Neuronal stem cell (in vitro differentiated cells): ENCODE results near the gene SLC26A4.

ENCODE experiments used
- DNase-seq: peaks from one replicate; pipeline ENCODE4 v3.0.0-alpha.2; 2013; ENCODE audit warnings: low spot score
- H2AFZ ChIP-seq: one replicate; pipeline ENCODE4 v1.6.1; 2013; ENCODE audit warnings: mild to moderate bottlenecking, low read length, inconsistent platforms
- H2AK5ac ChIP-seq: 2 replicates; pipeline ENCODE4 v1.6.1; 2013; ENCODE audit warnings: low read depth, mild to moderate bottlenecking, inconsistent platforms, low read length, moderate library complexity, mixed read lengths
- H2BK120ac ChIP-seq: 2 replicates; pipeline ENCODE4 v1.6.1; 2013; ENCODE audit warnings: low read depth, mild to moderate bottlenecking, inconsistent platforms, low read length, moderate library complexity, mixed read lengths
- H2BK12ac ChIP-seq: one replicate; pipeline ENCODE4 v1.6.1; 2013; ENCODE audit warnings: low read length, inconsistent platforms
- H2BK15ac ChIP-seq: 2 replicates; pipeline ENCODE4 v1.6.1; 2013; ENCODE audit warnings: mild to moderate bottlenecking, low read length, inconsistent platforms, mixed read lengths
- H2BK5ac ChIP-seq: one replicate; pipeline ENCODE4 v1.6.1; 2013; ENCODE audit warnings: inconsistent platforms, mild to moderate bottlenecking, low read length, moderate library complexity
- H3K14ac ChIP-seq: one replicate; pipeline ENCODE4 v1.6.1; 2013; ENCODE audit warnings: low read length, inconsistent platforms
- H3K18ac ChIP-seq: 2 replicates; pipeline ENCODE4 v1.6.1; 2013; ENCODE audit warnings: low read length, inconsistent platforms
- H3K23ac ChIP-seq: 2 replicates; pipeline ENCODE4 v1.6.1; 2013; ENCODE audit warnings: low read depth, mild to moderate bottlenecking, mixed read lengths, low read length, inconsistent platforms; ENCODE audit not compliant: poor library complexity
- H3K27ac ChIP-seq: replicated peaks from 3 replicates; pipeline ENCODE4 v1.5.1; 2013; ENCODE audit warnings: low read length, inconsistent platforms
- H3K27me3 ChIP-seq, 3 experiments: 2 replicates each; pipeline ENCODE4 v1.6.1; 2013; ENCODE audit warnings: low read length in 3 of 3, mild to moderate bottlenecking in 2 of 3, inconsistent platforms in 1 of 3, low read depth in 1 of 3, mixed read lengths in 1 of 3, moderate library complexity in 1 of 3; ENCODE audit not compliant: control insufficient read depth in 3 of 3, insufficient read depth in 3 of 3
- H3K36me3 ChIP-seq, 2 donors: replicated peaks in 1 of 2; 2 replicates each; pipeline ENCODE4 v1.6.1; 2013; ENCODE audit warnings: low read length in 2 of 2; ENCODE audit not compliant: control insufficient read depth in 2 of 2, insufficient read depth in 2 of 2
- H3K4ac ChIP-seq: 2 replicates; pipeline ENCODE4 v1.6.1; 2013; ENCODE audit warnings: inconsistent platforms, mild to moderate bottlenecking, low read length, moderate library complexity
- H3K4me1 ChIP-seq, 2 donors: 1 replicate in 1 of 2; 2 replicates in 1 of 2; pipeline ENCODE4 v1.6.1; 2013; ENCODE audit warnings: low read length in 2 of 2, low read depth in 1 of 2; ENCODE audit not compliant: control insufficient read depth in 2 of 2, insufficient read depth in 1 of 2
- H3K4me2 ChIP-seq: one replicate; pipeline ENCODE4 v1.6.1; 2013; ENCODE audit warnings: mild to moderate bottlenecking, low read length, inconsistent platforms; ENCODE audit not compliant: insufficient read depth, poor library complexity, severe bottlenecking
- H3K4me3 ChIP-seq, 2 donors: 2 replicates each; pipeline ENCODE4 v1.5.1; 2013; ENCODE audit warnings: low read length in 2 of 2, mild to moderate bottlenecking in 2 of 2, inconsistent platforms in 1 of 2, moderate library complexity in 1 of 2
- H3K79me1 ChIP-seq: one replicate; pipeline ENCODE4 v1.6.1; 2013; ENCODE audit warnings: low read depth, mild to moderate bottlenecking, inconsistent platforms, low read length, moderate library complexity
- H3K9ac ChIP-seq: one replicate; pipeline ENCODE4 v1.6.1; 2013; ENCODE audit warnings: mild to moderate bottlenecking, low read depth, low read length, inconsistent platforms; ENCODE audit not compliant: poor library complexity
- H3K9me3 ChIP-seq, 2 donors: replicated peaks in 1 of 2; 2 replicates each; pipeline versions ENCODE3 to v1.6.1; 2013; ENCODE audit warnings: low read length in 2 of 2, mild to moderate bottlenecking in 2 of 2, inconsistent platforms in 1 of 2, low read depth in 1 of 2, mixed read lengths in 1 of 2, moderate library complexity in 1 of 2; ENCODE audit not compliant: control insufficient read depth in 2 of 2, insufficient read depth in 1 of 2
- H4K8ac ChIP-seq: one replicate; pipeline ENCODE4 v1.6.1; 2013; ENCODE audit warnings: low read depth, mild to moderate bottlenecking, inconsistent platforms, low read length, moderate library complexity
- H4K91ac ChIP-seq: one replicate; pipeline ENCODE4 v1.6.1; 2013; ENCODE audit warnings: low read length, low read depth, mild to moderate bottlenecking, inconsistent platforms; ENCODE audit not compliant: poor library complexity
- WGBS, 2 donors: extraction: QIAGEN DNeasy Blood & Tissue Kit; methylation state at CpG; one replicate each; pipeline ENCODE4 v1.1.7; 2013; ENCODE audit warnings: missing lambda C conversion rate in 2 of 2, mixed read lengths in 1 of 2; ENCODE audit not compliant: insufficient read length in 2 of 2, insufficient replicate concordance in 1 of 2; ENCODE audit errors: extremely low coverage in 2 of 2; 5-methylcytosine and 5-hydroxymethylcytosine counted together

Gene SLC26A4

DNA sequence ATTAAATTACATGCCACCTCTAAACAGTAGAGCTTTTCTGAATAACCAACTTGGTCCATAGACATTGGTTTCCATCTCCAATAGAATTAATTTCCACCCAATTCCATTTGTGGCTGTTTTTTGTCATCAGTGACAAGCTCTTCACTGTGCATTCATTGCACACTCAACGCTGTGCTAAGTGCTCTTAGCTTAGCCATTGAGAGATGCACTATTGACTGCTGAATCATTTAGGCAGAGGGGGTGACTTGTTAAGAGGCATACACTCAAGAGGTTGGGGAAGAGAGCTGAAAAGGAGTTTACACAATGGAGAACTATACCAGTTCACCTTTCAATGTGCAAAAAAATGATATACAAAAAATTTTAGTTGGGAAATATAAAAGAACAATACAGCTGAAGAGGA lies 51.4 kb downstream of the SLC26A4 start:
- Histone ChIP-seq H4K8ac (no peak overlapping the region), H2BK5ac (no peak overlapping the region), H3K27me3 (no peaks in the 10 kb centered on the region), H2AK5ac (no peak overlapping the region), H3K4me3 (no peak overlapping the region), H3K18ac (no peak overlapping the region), H2BK15ac (no peak overlapping the region), H3K9ac (no peak overlapping the region), H3K79me1 (no peaks in the 10 kb centered on the region), H3K4me1 (no peaks in the 10 kb centered on the region), H3K14ac (no peak overlapping the region), H2BK12ac (no peak overlapping the region), H3K4ac (no peak overlapping the region), H3K4me2 (no peak overlapping the region), H2AFZ (no peak overlapping the region), H4K91ac (no peak overlapping the region), H2BK120ac (no peak overlapping the region), H3K27ac (no peak overlapping the region), H3K9me3 (no peaks in the 10 kb centered on the region), H3K36me3 (no peaks in the 10 kb centered on the region), H3K23ac (no peak overlapping the region)
- no peak for DNase-seq
- no CpG with 5 or more reads among the region's 1 CpG for WGBS, 2 donors

DNA sequence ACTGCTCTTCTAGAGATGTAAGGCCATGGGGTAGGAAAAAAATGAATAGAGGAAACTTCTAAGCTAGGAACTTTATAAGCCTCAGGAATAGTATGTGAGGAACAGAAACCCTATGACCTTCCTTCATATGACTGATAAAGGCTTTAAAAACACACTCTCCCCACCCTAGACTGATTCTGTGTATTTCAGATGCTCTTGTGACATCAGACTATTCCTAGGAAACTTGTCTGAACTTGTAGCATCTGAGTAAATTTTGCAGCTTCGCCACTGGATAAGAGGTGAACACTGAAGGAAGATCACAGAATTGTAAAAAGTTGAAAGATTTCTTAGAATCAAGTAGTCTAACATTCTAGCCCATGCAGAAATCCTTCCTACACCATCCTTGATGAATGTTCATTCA lies 52.3 kb downstream of the SLC26A4 start:
- no peak overlapping the region for H2BK5ac ChIP-seq
- no CpG with 5 or more reads among the region's 1 CpG for WGBS, 2 donors
- H3K4me1 ChIP-seq = no peaks in the 10 kb centered on the region
- H3K27ac ChIP-seq = no peak overlapping the region
- no peak overlapping the region for H2BK15ac ChIP-seq
- H3K36me3 ChIP-seq = no peaks in the 10 kb centered on the region
- no peaks in the 10 kb centered on the region for H3K9me3 ChIP-seq
- no peak for DNase-seq
- H3K4ac ChIP-seq = no peak overlapping the region
- no peak overlapping the region for H2AK5ac ChIP-seq
- no peak overlapping the region for H4K8ac ChIP-seq
- H2BK120ac ChIP-seq = no peak overlapping the region
- no peak overlapping the region for H4K91ac ChIP-seq
- H3K9ac ChIP-seq = no peak overlapping the region
- no peak overlapping the region for H2BK12ac ChIP-seq
- H3K27me3 ChIP-seq = no peaks in the 10 kb centered on the region
- H3K14ac ChIP-seq = no peak overlapping the region
- no peak overlapping the region for H3K4me2 ChIP-seq
- H3K23ac ChIP-seq = no peak overlapping the region
- H3K79me1 ChIP-seq = no peaks in the 10 kb centered on the region
- H3K4me3 ChIP-seq = no peak overlapping the region
- no peak overlapping the region for H3K18ac ChIP-seq
- no peak overlapping the region for H2AFZ ChIP-seq

DNA sequence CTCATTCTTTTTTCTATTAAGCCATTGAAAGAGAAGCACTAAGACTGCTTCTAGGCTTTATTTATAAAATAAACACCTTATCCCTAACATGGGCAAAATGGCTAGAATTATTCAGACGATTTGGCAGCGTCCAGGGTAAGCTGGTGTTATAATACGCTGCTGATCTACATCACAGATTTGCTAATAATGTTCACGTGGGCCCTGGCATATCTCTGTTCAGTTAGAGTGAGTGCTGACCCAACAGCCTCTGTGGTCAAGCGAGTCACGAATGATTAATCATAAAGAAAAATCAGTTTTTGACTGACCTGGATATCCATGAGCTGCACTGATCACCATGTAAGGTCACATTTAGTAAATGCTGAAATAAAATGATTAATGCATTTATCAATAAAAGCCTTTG lies 54.9 kb downstream of the SLC26A4 start:
- no peak overlapping the region for H2BK12ac ChIP-seq
- H3K14ac ChIP-seq = no peak overlapping the region
- H2BK120ac ChIP-seq = no peak overlapping the region
- H3K4me3 ChIP-seq = no peak overlapping the region
- no peak overlapping the region for H2BK5ac ChIP-seq
- H2BK15ac ChIP-seq = no peak overlapping the region
- no peaks in the 10 kb centered on the region for H3K79me1 ChIP-seq
- H4K8ac ChIP-seq = no peak overlapping the region
- H3K23ac ChIP-seq = no peak overlapping the region
- H3K4me1 ChIP-seq = no peaks in the 10 kb centered on the region
- no peak overlapping the region for H3K9ac ChIP-seq
- H3K27ac ChIP-seq = no peak overlapping the region
- peaks cover 0 to 12% (median 0%) of the 10 kb centered on the region in 3 experiments for H3K27me3 ChIP-seq
- H3K4me2 ChIP-seq = no peak overlapping the region
- no peaks in the 10 kb centered on the region for H3K9me3 ChIP-seq
- H2AK5ac ChIP-seq = no peak overlapping the region
- H3K18ac ChIP-seq = no peak overlapping the region
- H3K36me3 ChIP-seq = no peaks in the 10 kb centered on the region
- H3K4ac ChIP-seq = no peak overlapping the region
- WGBS, 2 donors = no CpG with 5 or more reads among the region's 6 CpGs
- no peak overlapping the region for H2AFZ ChIP-seq
- DNase-seq = no peak
- H4K91ac ChIP-seq = no peak overlapping the region

DNA sequence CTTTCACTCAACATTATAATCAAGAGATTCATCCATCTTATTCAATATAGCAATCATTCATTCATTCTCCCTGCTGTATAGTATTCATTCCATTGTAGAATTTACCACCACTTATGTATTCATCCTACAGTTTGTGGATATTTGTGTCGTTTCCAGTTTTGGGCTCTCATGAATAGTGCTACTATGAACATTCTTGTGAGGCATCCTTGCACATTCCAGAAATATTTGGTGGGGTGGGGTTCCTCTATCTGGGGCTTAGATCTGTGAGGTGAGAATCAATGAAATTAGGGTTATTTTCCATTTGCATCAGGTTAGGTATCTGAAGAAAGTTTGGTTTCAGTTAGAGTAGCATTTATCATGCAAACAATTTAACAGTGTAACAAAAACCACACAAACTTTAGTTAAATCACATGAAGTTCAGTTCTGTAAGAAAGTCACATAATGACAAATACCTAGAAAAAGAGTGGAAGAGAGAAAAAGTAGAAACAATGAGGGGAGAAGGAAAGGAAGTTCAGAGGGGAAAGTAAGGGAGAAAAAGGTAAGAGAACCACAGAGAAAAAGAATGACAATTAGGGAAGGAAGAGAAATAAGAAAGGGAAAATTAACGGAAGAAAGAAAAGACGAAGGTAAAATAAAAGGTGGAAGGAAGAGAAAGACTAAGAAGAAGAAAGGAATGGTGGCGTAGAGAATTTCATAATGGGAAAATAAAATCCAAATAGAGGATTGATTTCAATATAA lies 58.0 kb downstream of the SLC26A4 start:
- Histone ChIP-seq H4K8ac (no peak overlapping the region), H3K18ac (no peak overlapping the region), H3K79me1 (no peaks in the 10 kb centered on the region), H3K27me3 (peaks cover 0 to 14% (median 0%) of the 10 kb centered on the region in 3 experiments), H4K91ac (no peak overlapping the region), H3K4me3 (no peak overlapping the region), H2BK15ac (no peak overlapping the region), H3K4me2 (no peak overlapping the region), H3K14ac (no peak overlapping the region), H3K9ac (no peak overlapping the region), H3K9me3 (no peaks in the 10 kb centered on the region), H2BK5ac (no peak overlapping the region), H3K36me3 (no peaks in the 10 kb centered on the region), H2BK120ac (no peak overlapping the region), H3K27ac (no peak overlapping the region), H3K23ac (no peak overlapping the region), H3K4ac (no peak overlapping the region), H2BK12ac (no peak overlapping the region), H2AK5ac (no peak overlapping the region), H2AFZ (no peak overlapping the region), H3K4me1 (no peaks in the 10 kb centered on the region)
- 100% methylated on average over 2 to 3 of the region's 4 CpGs for WGBS, 2 donors
- no peak for DNase-seq
